RKO (cell line): Measurements from ENCODE around the gene PPAN.

Source experiments
- DNase-seq: peaks from one replicate; pipeline ENCODE4 v3.0.0-alpha.2; 2016; ENCODE audit warnings: low spot score

Gene PPAN

GRCh38 chr19:10106100-10106936 lies at the start of gene PPAN:
PPAN (plus strand) TSS chr19:10106362; CDS start chr19:10106395, 33 bp downstream.
- DNase-seq, result peak; percentile 99

- peak; percentile 43 for DNase-seq
Measured at GRCh38 chr19:10061717-10062310, 44.3 kb upstream of the PPAN start.

- no peak for DNase-seq
Measured at GRCh38 chr19:10068205-10068604, 38.0 kb upstream of the PPAN start.

GRCh38 chr19:10069046-10069445 lies 37.1 kb upstream of the PPAN start:
- peak; percentile 26 for DNase-seq

DNA sequence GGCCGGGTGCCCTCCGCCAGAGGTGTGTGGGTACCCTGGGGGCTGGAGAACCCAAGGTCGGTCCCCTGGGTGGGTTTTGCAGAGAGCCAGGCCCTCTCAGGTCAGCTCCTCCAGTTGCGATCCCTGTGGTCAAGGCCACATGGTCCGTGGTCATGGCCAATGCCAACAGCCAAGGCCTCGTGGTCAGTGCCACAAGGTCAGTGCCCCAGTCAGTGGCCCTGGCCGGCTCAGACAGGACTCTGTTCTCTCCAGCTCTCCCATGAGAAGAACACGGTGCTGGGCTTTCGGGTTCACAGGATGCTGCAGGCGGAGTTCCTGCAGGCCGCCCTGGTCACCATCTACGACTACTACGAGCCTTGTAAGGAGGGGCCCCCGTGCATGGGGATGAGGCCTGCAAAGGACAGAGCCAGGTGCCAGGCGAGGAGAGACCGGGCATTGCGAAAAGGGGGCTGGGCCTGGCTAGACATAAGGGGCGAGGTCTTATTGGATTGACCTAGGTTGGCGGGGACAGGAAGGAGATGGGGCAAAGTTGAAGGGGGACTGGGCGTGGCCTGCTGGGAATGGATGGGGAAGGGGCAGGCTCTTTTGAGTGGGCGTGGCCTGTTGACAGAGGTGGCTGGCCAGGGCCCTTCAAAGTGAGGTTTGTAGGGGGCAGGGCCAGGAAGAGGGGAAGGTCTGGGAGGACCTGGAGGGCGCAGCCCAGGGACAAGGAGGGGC lies 35.3 kb upstream of the PPAN start:
- no peak for DNase-seq

DNA sequence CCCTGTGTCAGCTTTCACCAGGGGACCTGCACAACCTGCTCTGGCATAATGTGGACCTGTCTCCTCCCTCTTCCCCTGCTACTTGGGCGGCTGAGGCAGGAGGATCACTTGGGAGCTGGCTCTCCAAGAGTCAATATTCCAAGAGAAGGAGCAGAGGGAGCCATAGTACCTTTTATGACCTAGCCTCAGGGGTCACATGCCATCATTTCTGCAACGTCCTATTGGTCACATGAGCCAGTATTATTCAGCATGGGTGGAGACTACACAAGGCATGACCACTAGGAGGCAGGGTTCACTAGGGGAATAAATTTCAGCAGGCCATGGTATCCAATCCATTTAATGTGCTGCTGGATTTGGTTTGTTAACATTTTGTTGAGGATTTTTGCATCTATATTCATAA lies 32.0 kb upstream of the PPAN start:
- DNase-seq, result peak; percentile 41

DNA sequence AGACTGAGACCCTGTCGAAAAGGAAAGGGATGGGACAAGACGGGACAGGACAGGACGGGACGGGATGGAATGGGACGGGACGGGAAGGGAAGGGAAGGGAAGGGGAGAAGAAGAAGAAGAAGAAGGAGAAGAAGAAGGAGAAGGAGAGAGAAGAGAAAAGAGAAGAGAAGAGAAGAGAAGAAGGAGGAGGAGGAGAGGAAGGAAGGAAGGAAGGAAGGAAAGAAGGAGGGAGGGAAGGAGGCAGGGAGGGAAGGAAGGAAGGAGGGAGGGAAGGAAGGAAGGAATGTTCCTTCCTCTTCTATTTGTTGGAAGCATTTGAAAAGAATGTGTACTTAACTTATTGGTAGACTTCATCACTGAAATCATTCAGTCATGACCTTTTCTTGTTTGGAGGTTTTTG lies 29.6 kb upstream of the PPAN start:
- DNase-seq, result no peak

GRCh38 chr19:10078329-10078728 lies 27.8 kb upstream of the PPAN start:
- DNase-seq, result no peak

DNA sequence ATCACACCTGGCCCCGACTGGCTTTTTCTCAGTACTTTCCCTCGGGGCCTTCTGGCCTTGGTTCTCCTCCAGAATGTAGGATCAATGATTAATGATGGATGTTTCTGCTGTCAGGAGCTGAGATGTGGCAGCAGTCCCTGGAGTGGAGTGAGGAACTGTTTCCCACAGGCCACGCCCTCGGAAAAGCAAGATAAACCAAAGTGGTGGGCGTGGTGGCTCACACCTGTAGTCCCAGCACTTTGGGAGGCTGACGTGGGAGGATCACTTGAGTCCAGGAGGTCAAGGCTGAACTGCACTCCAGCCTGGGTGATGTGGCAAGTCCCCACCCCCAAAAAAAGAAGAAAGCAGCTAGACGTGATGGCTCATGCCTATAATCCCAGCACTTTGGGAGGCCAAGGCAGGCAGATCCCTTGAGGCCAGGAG lies 27.1 kb upstream of the PPAN start:
- DNase-seq, result no peak

DNA sequence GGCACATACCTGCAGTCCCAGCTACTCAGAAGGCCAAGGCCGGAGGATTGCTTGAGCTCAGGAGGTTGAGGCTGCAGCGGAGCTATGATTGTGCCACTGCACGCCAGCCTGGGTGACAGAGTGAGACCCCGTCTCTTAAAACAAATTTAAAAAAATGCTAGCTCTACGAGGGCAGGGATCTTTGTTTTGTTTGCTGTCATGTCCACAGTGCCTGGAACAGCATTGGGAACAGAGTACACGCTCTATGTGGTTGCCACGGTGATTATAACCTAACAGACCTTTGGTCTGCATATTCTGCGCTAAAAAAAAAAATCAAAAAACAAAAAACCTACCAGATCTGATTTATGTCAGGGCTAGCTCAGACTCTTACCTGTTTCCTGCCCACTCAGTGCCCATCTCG lies 22.3 kb upstream of the PPAN start:
- DNase-seq, result no peak

GRCh38 chr19:10084803-10085202 lies 21.4 kb upstream of the PPAN start:
- DNase-seq, result no peak

GRCh38 chr19:10085641-10086590 lies 20.2 kb upstream of the PPAN start, which contains the start of gene SHFL:
SHFL (plus strand) TSS chr19:10086317; CDS start chr19:10086428, 111 bp downstream.
- DNase-seq, result peak; percentile 85

DNA sequence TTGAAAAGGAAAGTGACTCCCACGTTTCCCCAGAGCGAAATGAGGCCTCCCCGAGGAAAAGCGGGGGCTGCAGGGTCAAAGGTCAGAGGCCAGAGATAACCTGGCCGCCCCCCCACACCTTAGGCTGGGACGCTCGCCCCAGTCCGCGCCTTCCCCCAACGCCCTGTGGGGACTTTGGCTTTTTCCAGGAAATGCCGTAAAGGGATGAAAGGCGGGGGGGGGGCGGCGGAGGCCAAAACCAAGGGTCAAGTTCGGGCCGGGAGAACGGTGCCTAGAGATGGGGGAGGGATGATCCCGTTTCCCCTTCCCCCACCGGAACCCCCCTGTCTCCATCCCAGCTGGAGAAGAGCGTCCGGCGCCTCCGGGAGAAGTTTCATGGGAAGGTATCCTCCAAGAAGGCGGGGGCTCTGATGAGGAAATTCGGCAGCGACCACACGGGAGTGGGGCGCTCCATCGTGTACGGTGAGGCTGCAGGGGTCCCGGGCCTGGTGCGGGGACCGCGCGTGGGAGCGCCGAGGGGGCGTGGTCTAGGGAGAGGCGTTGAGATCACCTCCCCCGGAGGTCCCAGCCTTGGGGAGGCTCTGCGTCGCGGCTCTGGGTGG lies 19.5 kb upstream of the PPAN start:
- no peak for DNase-seq

DNA sequence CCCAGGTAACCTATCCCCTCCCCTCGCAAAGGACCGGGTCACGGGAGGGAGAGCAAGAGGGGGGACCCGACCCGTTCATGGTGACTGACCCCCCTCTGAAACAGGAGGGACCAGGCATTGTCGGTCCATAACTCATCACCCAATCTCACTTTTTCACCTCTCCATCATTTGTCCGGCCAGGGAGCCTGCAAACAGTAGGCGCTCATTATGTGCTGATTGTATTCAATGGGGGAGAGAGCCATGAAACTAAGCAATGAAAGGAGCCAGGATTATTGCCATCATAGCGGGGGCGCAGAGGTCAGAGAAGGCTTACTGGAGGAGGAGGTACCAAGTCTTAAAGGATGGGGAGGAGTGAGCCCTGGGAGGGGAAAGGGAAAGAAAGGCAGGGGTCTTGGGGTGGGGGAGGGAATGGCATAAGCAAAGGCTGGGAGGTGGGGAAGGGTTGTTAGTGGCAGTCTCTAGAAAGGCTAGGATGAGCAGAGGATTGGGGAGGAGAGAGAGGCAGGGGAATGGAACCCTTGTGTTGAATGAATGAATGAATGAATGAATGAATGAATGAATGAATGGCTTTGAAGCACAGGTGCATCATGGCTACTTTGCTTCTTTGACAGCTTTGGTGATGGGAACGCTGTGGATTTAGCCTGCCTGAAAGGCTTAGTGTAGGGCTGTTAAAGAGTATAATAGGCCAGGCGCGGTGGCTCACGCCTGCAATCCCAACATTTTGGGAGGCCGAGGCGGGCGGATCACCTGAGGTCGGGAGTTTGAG lies 18.7 kb upstream of the PPAN start:
- no peak for DNase-seq

DNA sequence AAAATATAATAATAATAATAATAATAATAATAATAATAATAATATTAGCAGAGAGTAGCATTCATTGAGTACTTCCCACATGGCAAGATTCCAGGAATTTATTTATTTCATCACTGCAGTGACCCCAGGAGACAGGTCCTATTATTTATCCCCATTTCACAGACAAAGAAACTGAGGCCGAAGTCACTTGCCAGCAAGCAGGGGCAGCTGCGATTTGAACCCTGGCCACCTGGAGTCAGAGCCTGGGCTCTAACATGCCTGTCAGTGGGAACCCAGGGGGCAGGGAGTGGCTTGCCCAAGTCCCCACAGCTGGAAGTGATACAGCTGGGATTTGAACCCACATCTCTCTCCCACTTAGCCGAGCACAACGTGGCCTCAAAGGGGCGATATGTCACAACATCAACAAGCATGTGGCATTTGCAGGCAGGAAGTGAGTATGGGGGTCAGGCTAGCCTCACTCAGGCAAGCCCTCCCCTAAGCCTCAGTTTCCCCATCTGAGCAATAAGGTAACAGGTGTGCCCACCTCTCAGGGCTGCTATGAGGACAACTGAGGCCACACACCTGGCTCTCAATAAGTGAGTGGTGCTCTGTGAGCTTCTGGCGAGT lies 17.1 kb upstream of the PPAN start:
- no peak for DNase-seq

DNA sequence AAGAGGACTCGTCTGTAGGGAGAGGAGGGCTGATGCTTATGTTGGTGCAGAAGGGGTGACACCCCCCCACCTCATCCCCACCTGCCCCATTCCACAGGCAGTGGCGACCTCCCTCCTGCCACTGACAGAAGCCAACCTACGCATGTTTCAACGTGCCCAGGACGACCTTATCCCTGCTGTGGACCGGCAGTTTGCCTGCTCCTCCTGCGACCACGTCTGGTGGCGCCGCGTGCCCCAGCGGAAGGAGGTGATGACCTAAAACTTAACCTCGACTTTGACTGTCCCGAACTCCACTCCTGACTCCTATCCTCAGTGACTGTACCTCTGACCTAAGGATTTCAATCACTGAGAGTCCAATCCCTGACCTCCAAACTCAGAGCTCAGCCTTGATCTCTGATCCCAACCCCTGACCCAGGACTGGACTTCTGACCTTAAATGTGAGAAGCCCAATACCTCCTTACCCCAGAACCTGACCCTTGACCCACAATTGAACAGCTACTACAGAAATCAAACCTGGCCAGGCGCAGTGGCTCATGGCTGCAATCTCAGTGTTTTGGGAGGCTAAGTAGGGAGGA lies 16.3 kb upstream of the PPAN start:
- DNase-seq, result no peak

GRCh38 chr19:10091370-10091687 lies 14.8 kb upstream of the PPAN start:
- no peak for DNase-seq

GRCh38 chr19:10091895-10092641 lies 14.1 kb upstream of the PPAN start:
- no peak for DNase-seq

GRCh38 chr19:10092648-10093294 lies 13.4 kb upstream of the PPAN start:
- DNase-seq, result no peak
